ENCODE measurements around the gene CYLD.
A peak's percentile ranks its signal among the peaks of the same experiment; 100 is the strongest.

The CYLD gene

DNA sequence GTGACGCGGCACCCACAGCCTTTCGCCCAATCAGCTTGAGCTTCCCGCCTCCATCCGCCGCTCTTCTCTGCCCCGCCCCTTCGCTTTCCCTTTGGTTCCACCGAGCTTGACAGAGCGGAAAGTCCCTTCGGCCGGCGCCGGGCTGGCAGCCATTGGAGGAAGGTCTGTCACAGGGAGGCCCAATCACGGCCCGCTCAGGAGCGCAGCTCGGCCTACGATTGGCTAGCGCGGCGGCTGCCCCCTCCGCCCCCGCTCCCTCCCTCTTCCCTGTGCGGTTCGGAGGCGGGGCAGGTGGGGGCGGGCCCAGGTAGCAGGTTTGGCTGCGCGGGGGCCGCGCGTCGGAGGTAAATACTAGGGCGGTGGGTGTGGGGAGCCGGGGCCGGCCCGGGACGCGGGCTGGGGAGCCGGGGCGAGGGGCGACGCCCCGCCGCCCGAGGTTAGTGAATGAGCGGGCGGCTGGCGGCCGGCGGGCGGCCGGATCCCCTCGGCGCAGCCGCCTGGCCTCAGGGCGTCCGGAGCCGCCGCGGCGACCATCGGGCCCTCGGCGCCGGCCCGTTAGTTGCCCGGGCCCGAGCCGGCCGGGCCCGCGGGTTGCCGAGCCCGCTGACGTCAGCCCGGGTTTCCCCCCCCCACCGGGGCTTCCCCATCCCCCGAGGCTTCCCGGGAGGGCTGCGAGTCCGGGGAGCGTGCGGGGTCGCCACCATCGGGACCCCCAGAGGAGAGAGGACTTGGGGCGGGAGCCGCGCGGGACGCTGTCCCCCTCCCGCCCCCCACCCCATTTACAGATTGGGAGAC, at the start of gene CYLD:
TSS of gene CYLD (plus strand) at position 306 of the 795 bp plus-strand sequence. CDS start 7,613 bp downstream, outside the sequence.
- DNase-seq: peak; percentile 89 to 96

DNA sequence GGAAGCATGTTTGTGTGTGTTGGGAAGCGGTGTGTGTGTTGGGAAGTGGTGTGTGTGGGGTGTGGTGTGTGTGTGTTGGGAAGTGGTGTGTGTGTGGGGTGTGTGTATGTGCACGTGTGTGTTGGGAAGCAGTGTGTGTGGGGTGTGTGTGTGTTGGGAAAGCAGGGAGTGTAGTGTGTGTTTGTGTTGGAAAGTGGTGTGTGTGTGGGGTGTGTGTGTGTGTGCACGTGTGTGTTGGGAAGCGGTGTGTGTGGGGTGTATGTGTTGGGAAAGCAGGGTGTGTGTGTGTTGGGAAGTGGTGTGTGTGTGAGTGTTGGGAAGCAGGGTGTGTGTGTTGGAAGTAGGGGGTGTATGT, 49.3 kb upstream of the CYLD start:
- no peak for DNase-seq

DNA sequence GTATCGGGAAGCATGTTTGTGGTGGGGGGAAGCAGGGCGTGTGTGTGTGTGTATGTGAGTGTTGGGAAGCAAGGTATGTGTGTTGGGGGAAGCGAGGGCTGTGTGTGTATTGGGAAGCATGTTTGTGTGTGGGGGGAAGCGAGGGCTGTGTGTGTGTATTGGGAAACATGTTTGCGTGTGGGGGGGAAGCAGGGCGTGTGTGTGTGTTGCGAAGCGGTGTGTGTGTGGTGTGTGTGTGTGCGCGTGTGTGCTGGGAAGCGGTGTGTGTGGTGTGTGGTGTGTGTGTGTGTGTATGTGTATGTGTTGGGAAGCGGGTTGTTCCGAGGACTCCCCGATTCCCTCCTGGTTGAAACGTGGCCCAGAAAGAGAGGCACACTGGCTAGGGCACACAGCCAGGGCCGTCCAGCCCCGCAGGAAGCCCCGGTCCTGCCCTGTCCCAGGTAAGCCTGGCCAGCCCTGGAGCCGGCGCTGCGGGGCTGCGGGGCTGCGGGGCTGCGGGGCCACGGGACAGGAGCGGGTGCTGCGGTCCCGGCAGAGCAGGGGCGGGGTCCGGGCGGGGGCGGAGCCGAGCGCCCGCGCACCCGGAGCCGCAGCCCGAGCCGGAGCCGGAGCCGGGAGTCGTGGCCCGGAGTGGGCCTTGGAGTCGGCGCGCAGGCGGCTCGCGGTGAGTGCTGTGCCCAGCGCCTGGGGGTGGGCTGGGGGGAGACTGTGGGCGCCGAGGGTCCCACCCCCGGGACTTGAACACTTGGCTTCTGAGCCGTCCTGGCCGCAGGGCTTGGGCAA, 48.7 kb upstream of the CYLD start, which contains the start of gene NOD2:
TSS of gene NOD2 (plus strand) at position 608 of the 783 bp plus-strand sequence. CDS start 5,890 bp downstream, outside the sequence.
- DNase-seq: no peak

DNA sequence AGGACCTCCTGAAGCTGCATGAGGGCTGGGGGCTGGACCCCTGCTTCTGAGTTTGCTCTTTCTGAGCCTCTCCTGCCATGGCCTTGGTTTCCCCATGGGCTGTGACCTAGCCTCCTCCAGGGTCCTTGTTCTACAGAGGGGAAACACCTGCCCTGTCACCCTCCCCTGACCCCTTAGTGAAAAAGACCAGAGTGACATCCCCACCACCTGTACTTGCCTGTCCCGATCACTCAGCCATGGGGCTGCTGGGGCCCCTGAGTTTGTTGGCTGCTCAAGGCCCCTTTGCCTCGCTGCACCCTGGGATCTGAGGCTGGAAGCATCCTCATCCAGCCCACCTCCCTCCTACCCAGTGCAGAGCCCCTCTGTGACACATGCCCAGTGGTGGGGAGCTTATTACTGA, 47.7 kb upstream of the CYLD start:
- DNase-seq: no peak

DNA sequence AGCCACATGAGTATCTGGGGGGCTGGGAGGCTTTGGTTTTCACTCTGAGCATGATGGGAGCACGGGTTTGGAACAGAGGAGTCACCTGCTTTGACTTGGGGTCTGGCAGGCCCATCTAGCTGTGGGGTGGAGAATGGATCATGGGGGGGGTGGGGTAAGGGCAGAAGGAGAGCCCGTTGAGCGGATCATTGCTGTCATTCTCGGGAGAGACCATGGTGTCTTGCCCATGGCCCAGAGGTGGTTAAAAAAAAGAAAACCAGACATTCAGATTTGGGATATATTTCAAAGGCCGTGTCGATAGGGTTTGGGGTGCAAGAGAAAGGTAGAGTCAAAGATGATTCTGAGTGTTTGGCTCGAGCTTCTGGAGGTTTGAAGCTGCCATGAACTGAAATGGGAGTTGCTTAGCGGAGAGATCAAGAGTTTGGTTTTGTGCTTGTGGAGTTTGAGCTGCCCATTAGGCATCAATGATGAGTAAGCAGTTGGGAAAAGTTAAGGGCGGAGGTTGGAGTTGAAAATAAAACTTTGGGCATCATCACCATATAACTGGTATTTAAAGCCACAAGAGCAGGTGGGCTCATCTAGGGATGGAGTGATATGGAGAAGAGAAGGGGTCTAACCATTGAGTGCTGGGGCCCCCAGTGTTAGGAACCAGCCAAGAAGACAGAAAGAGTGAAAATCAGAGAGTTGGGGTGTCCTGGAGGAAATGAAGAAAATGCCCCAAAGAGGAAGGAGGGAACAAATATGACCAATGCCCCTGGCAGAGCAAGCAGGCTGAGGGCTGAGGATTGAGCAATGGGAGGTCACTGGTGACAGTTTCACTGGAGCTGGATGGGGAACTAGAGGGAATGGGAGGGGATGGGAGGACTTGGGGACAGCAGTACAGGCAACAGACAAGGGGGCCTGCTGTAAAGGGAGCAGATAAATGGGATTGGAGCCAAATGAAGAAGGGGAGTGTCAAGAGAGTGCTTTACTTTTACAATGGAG, 46.6 kb upstream of the CYLD start:
- no peak for DNase-seq

DNA sequence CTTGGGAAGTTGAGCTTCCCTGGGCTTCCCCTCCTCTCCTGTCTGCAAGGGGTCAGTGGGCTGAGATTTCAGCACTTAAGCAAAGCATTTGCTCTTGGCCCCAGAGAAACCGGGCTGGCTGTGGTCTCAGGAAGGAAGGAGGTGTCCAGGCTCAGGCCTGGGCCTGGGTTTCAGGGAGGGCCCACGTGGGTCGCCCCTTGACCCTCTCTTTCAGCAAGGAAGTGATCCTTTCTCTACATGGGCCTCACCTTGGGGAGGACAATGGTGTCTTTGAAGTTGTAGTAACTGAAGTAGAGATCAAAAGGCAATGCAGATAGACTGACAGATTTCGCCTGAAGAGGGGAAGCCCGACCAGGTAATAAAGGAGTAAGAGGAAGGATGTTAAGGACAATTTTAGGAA, 45.8 kb upstream of the CYLD start:
- no peak for DNase-seq

DNA sequence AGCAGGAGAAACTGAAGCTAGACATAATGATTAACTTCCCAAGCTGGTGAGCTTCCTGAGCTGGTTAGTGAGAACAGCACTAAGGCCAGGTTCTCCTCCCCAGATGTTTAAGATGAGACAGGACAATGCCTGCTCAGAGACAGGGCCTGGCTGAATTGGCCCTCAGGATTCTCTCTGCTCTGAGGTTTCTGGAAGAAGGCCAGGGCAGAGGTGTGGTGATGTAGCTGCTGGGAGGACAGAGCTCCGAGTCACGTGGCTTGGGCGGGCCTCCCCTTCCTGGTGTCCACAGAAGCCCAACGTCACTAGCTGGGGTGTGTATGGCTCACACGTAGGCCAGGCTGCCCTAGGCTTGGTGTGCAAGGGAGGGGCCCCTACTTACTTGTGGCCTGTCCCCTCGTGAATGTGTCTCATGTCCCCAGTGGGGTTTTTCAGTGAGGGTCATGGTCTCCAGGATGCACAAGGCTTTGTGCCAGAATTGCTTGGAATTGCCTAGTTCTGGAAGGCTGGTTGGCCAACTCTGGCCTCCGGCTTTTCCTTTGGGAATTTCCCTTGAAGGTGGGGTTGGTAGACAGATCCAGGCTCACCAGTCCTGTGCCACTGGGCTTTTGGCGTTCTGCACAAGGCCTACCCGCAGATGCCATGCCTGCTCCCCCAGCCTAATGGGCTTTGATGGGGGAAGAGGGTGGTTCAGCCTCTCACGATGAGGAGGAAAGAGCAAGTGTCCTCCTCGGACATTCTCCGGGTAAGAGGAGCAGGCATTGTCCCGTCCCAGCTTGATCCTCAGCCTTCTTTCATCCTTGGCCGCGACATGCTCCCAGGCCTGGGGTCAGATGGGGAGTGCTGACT, 45.1 kb upstream of the CYLD start:
- DNase-seq: no peak

DNA sequence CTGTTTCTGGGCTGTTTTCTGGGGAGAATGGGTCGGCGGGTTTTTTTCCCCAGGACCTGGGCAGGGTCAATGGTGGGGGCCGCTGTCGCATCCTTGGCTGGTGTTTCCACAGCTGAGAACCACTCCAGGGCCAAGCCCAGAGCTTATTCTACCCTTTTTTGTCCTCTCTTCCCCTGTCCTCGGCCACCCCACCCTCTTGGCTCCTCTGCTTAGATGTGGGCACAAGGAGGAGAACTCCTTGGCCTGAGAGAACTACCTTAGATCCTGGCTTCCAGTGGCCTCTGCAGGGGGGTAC, 44.5 kb upstream of the CYLD start:
- DNase-seq: no peak

DNA sequence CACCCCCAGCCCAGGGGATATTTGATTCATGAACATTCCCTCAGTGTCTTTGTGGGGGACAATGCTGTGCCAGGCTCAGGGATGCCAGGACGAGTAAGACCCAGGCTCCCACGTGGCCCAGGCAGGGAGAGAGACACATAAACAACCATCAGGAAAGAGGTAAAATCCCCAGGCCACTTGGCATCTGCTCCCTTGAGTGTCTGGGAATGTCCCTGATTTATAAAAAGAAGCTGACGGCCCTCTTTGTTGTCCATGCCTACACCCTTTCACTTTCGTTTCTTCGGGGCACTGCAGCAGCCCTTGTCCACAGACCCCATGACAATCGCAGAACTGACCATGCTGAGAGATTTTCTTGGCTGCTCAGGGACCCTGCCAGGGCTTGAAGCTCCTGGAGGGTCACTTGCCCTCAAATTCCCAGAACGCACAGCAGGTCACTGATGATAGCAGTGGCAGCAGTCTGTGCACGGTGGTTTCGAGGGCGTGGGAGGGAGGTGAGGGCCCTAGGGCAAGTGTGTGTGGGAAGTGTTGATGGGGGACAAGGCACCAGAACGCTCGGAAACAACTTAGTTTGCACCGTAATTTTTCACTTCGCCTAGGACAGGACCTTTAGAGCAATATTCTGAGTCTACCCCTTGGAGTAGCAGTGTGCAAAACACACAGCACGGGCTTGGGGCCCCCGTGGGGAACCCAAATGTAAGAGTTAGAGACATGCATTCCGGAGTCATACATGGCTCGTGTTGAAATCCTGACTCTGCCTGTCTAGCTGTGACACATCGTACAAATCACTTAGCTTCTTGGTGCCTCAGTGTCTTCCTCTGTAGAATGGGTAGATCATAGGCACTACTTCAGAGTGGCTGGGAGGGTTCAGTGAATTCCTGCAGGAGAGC, 43.8 kb upstream of the CYLD start:
- no peak for DNase-seq

DNA sequence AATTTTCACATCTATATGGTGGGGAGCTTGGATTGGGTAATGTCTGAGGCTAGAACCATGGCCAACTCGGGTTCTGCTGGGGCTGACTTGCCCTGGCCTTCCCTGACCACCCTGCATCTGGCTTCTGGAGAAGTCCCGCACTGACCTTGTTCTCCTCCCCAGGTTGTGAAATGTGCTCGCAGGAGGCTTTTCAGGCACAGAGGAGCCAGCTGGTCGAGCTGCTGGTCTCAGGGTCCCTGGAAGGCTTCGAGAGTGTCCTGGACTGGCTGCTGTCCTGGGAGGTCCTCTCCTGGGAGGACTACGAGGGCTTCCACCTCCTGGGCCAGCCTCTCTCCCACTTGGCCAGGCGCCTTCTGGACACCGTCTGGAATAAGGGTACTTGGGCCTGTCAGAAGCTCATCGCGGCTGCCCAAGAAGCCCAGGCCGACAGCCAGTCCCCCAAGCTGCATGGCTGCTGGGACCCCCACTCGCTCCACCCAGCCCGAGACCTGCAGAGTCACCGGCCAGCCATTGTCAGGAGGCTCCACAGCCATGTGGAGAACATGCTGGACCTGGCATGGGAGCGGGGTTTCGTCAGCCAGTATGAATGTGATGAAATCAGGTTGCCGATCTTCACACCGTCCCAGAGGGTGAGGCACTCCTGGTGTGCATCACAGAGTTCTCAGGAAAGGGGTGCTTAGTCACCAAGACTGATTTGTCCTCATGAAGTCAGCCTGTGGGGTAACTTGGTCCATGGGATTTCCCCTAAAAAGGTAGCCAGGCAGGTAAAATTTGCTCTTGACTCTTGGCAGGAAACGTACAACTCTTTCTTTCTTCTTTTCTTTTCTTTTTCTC, 42.3 kb upstream of the CYLD start:
- no peak for DNase-seq

DNA sequence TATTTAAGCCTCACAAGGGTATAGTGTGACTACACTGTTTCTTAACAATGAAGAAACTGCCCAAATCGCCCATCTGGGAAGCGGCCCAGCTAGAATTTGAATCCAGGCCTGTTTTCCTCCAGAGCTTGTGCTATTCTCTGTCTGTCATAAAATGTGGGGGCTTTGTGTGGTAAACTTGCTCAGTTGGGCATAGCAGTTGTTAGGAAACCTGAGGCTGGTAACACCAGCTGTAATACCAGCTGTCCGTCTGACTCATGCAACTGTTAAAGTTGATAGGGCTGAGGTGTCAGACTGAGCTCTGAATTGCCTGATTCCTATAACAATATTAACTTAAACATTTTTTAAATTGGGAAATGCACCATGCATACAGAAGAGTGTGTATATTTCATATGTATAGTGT, 39.2 kb upstream of the CYLD start:
- DNase-seq: peak in 1 of 2 experiments; percentile 11

DNA sequence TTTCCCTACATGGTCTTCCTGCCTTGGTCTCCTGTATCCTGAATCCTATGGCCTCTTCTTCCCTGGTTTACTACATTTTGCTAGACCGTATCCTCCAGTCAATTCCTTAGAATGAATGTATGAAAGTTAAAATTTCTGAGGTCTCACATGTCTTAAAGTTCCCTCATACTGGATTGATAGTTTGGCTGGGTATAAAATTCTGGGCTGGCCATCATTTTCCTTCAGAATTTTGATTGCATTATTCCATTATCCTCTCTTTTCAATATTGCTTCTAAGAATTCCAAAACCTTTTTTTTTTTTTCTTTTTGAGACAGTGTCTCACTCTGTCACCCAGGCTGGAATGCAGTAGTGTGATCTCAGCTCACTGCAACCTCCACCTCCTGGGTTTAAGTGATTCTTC, 37.6 kb upstream of the CYLD start:
- DNase-seq: no peak

DNA sequence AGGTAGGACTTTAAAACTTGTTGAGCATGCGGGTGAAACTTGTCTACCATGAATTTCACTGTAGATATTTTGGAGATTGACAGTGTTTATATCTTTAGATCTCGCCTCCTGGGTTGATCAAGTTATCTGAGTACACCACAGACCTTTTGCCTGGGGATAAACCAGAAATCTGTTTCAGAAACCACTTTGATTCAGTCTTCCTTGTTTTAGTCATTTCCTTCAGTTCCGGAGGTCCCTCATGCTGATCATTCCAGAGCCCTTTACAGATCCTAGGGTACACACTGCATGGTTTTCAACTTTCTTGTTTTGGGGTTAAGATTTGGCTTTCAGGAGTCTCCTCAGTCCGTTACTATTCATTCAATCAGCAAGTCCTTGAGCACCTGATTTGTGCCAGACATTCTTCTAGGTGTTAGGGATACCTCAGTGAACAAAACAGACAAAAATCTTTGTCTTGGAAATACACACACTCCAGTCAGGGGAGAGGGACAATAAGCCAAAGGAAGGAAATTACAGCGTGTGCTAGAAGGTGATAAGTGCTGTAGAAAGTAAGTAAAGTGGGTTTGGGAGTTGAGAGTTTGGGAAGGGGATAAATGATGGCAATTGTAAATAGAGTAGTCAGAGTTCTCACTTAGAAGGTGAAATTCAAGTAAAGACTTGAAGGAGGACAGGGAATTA, 36.3 kb upstream of the CYLD start:
- DNase-seq: no peak

DNA sequence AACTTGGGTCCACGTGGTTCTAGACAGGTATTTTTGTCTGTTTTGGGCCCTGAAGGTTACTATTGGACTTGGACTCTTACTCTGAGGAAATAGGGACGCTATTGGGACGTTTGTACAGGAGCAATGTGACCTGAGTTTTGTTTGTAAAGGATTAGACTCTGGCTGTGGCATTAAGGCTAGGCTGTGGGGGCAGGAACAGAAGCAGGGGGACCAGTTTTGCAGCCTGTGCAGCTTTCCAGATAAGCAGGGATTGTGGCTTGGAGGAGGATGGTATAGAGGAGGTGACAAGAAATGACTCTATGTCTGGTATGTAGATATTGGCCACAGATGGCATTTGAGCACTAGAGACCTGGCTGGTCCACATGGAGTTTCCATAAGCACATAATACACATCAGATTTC, 35.6 kb upstream of the CYLD start:
- DNase-seq: no peak

DNA sequence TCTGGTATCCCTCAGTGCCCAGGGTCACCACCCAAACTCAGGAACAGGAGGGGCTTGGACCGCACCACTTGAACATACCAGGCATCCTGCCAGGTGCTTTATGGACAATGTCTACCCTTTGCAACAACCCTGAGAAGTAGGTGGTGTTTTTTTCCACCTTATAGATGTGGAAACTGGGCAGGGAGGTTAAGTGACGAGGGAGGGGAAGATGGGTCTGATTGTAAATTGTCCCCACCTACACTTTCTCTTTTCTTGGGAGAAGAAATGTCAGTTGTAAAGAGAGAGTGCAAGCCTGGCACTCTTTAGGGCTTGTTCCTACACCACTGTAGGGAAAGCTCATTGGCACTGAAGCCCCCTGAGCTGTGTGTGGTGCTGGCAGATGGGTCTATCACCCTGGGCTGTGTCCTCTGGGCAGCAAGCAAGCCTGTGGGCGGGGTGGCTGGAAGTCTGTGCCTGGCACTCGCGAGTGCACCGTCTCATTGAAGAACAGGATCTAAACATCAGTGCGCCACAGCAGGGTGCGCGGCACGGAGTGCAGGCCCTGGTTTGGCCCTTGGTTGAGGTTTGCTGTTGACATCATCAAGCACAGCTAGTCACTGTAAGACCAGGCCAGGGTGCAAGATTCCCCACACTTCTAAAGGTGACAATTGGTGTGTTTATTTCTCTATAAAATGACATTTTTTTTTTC, 33.4 kb upstream of the CYLD start:
- DNase-seq: no peak

DNA sequence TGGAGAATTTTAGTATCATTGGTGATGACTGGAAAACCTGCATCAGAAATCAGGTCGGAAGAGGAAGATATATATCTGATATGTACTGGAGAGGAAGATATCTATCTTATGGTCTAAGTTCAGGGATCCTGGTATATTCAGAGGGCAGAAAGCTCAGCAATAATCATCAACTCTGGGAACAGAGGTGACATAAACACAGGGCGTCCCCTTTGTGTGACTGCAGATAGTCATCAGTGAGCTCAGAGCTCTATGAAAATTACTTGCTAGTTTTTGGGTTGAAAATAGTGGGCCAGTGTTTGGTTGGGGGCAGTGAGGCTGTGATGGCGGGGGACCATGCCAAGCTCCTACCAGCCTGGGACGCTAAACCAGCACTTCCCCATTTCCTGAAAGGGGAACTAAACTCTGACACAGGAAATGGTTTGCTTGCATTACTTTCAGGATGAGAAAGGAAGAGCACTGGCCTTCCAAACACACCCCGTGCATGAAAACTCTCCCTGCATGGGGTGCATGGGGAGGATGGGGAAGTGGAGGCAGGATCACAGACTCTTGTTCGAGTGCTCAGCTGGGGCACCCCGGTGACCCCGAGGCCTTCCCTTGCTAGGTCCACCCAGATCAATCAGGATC, 32.7 kb upstream of the CYLD start:
- DNase-seq: no peak

DNA sequence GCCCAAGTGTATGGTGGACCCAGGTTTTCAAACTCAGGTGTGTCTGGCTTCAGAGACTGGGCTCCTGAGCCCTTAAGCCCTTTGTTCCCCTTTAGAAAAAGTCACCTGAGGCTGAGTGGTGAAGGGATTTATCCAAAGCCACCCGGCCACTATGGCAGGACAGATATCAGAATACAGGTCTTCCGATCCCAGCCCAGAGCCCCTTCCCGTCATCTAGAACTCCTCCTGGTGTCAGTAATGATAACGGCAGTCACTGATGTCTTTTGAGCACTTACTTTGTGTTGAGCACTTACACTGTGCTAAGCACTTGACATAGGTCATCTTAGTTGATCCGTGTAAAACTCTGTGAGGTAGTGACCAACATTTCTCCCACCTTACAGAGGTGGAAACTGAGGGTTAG, 31.9 kb upstream of the CYLD start:
- DNase-seq: no peak

DNA sequence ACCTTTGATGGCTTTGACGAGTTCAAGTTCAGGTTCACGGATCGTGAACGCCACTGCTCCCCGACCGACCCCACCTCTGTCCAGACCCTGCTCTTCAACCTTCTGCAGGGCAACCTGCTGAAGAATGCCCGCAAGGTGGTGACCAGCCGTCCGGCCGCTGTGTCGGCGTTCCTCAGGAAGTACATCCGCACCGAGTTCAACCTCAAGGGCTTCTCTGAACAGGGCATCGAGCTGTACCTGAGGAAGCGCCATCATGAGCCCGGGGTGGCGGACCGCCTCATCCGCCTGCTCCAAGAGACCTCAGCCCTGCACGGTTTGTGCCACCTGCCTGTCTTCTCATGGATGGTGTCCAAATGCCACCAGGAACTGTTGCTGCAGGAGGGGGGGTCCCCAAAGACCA, 30.8 kb upstream of the CYLD start:
- no peak for DNase-seq
